OCI-M2 (cell line): ENCODE results near the gene B3GNT9.

ENCODE experiments used
- DNase-seq: peaks from one replicate; lab custom pipeline; 2025; ENCODE audit not compliant: unreplicated experiment; lab: John Stamatoyannopoulos, UW

Gene B3GNT9

GRCh38 chr16:67169642-67170167 is 18.9 kb upstream of the B3GNT9 start:
- DNase-seq = no peak

GRCh38 chr16:67169011-67169451 is 18.2 kb upstream of the B3GNT9 start:
- no peak for DNase-seq

GRCh38 chr16:67167588-67167987 is 16.8 kb upstream of the B3GNT9 start:
- DNase-seq = no peak

GRCh38 chr16:67166598-67167168 is 15.9 kb upstream of the B3GNT9 start:
- DNase-seq = no peak

- DNase-seq = no peak
These were observed 15.3 kb upstream of the B3GNT9 start for GRCh38 chr16:67166110-67166547.

GRCh38 chr16:67165121-67166078 is 14.6 kb upstream of the B3GNT9 start:
- no peak for DNase-seq

GRCh38 chr16:67164599-67165061 is 13.8 kb upstream of the B3GNT9 start, which contains the start of gene HSF4:
Gene HSF4 (plus strand): TSS chr16:67164745. CDS start chr16:67164812, 67 bp downstream.
- no peak for DNase-seq

- no peak for DNase-seq
These were observed 13.3 kb upstream of the B3GNT9 start for GRCh38 chr16:67163999-67164558.

GRCh38 chr16:67163164-67163998 is 12.6 kb upstream of the B3GNT9 start:
- no peak for DNase-seq

GRCh38 chr16:67162506-67163163 is 11.8 kb upstream of the B3GNT9 start:
- no peak for DNase-seq

- DNase-seq = no peak
These were observed 10.8 kb upstream of the B3GNT9 start for GRCh38 chr16:67161595-67162058.

- DNase-seq = no peak
These were observed 8.1 kb upstream of the B3GNT9 start for GRCh38 chr16:67158637-67159600.

GRCh38 chr16:67157892-67158635 is 7.3 kb upstream of the B3GNT9 start:
- no peak for DNase-seq

- no peak for DNase-seq
These were observed 6.4 kb upstream of the B3GNT9 start for GRCh38 chr16:67157106-67157748.

- DNase-seq = no peak
These were observed 5.5 kb upstream of the B3GNT9 start for GRCh38 chr16:67156143-67156844.

GRCh38 chr16:67155295-67156142 is 4.7 kb upstream of the B3GNT9 start:
- DNase-seq = no peak
